KMS-11 (cell line): ENCODE data around the gene WNT5B.

Experiments
- H2AFZ ChIP-seq: fragments of 200-600 bp; sonication (generic); 2 replicates; pipeline ENCODE4 v1.6.1; 2016; ENCODE audit warnings: antibody characterized with exemption, mixed run types, low read depth
- H3K27ac ChIP-seq: fragments of 200-600 bp; sonication (generic); 2 replicates; pipeline ENCODE4 v1.6.1; 2016; ENCODE audit warnings: mild to moderate bottlenecking, mixed run types
- H3K27me3 ChIP-seq: fragments of 200-600 bp; sonication (generic); 2 replicates; pipeline ENCODE4 v1.6.1; 2017; ENCODE audit warnings: mild to moderate bottlenecking, low read depth, mixed run types, moderate library complexity; ENCODE audit not compliant: insufficient read depth
- H3K36me3 ChIP-seq: fragments of 200-600 bp; sonication (generic); 2 replicates; pipeline ENCODE4 v1.6.1; 2017; ENCODE audit warnings: mild to moderate bottlenecking, mixed run types; ENCODE audit not compliant: insufficient read depth
- H3K4me1 ChIP-seq: fragments of 200-600 bp; sonication (generic); 2 replicates; pipeline ENCODE4 v1.6.1; 2016; ENCODE audit warnings: mild to moderate bottlenecking, low read depth, mixed run types; ENCODE audit not compliant: poor library complexity, severe bottlenecking
- H3K4me2 ChIP-seq: fragments of 200-600 bp; sonication (generic); 2 replicates; pipeline ENCODE4 v1.7.0; 2016; ENCODE audit warnings: mild to moderate bottlenecking, mixed run types
- H3K4me3 ChIP-seq: fragments of 200-600 bp; sonication (generic); IDR thresholded peaks from 2 replicates; pipeline ENCODE4 v1.6.1; 2017; ENCODE audit warnings: low read depth, low read length, mixed read lengths; ENCODE audit not compliant: insufficient read depth
- H3K79me2 ChIP-seq: fragments of 200-600 bp; sonication (generic); 2 replicates; pipeline ENCODE4 v1.6.1; 2016; ENCODE audit warnings: low read depth, mixed run types; ENCODE audit not compliant: insufficient read depth
- H3K9ac ChIP-seq: fragments of 200-600 bp; sonication (generic); 2 replicates; pipeline ENCODE4 v1.6.1; 2016; ENCODE audit warnings: mild to moderate bottlenecking, mixed run types
- H4K20me1 ChIP-seq: fragments of 200-600 bp; sonication (generic); 2 replicates; pipeline ENCODE4 v1.6.1; 2016; ENCODE audit warnings: mild to moderate bottlenecking, mixed run types; ENCODE audit not compliant: insufficient read depth
- TF ChIP-seq, protein P1 (sequence below): fragments of 200-600 bp; sonication (generic); conservative IDR thresholded peaks from 2 replicates; pipeline ENCODE4 v1.6.1; 2017; ENCODE audit warnings: low read depth, mild to moderate bottlenecking, antibody characterized with exemption, low read length, moderate library complexity, mixed read lengths

WNT5B gene

GRCh38 chr12:1619159-1619558 is 9.9 kb upstream of the WNT5B start:
- Histone ChIP-seq H4K20me1 (peaks cover 16% of the 10 kb centered on the region; the same call in 1 of the 2 replicates), H3K4me3 (no peak overlapping the region), H3K4me2 (no peak overlapping the region), H3K36me3 (no peaks in the 10 kb centered on the region; the same call in 1 of the 2 replicates), H3K4me1 (peaks cover 57% of the 10 kb centered on the region), H3K9ac (no peak overlapping the region), H3K79me2 (peaks cover 80% of the 10 kb centered on the region), H3K27ac (no peak overlapping the region), H2AFZ (no peak overlapping the region), H3K27me3 (no peaks in the 10 kb centered on the region)
- TF ChIP-seq, protein P1, sequence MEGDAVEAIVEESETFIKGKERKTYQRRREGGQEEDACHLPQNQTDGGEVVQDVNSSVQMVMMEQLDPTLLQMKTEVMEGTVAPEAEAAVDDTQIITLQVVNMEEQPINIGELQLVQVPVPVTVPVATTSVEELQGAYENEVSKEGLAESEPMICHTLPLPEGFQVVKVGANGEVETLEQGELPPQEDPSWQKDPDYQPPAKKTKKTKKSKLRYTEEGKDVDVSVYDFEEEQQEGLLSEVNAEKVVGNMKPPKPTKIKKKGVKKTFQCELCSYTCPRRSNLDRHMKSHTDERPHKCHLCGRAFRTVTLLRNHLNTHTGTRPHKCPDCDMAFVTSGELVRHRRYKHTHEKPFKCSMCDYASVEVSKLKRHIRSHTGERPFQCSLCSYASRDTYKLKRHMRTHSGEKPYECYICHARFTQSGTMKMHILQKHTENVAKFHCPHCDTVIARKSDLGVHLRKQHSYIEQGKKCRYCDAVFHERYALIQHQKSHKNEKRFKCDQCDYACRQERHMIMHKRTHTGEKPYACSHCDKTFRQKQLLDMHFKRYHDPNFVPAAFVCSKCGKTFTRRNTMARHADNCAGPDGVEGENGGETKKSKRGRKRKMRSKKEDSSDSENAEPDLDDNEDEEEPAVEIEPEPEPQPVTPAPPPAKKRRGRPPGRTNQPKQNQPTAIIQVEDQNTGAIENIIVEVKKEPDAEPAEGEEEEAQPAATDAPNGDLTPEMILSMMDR, result no peak

GRCh38 chr12:1619587-1619986 is 9.4 kb upstream of the WNT5B start:
- H3K4me2 ChIP-seq, result no peak overlapping the region

DNA sequence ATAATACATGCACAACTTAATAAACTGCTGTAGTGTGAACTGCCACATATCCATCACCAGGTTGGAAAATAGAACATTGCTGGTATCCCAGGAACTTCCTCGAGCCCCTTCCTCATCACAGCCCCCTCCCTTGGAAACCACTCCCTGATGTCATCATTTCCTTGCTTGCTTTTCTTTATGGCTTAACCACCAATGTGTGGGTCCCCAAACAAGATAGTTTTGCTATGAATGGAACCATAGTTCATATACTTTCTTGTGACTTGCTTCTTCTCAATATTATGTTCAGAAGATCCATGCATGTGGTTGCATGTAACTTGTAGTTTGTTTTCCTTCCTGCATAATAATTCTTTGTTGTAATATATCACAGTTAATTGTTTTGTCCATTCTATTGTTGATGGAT is 8.9 kb upstream of the WNT5B start:
- H2AFZ ChIP-seq, result no peak overlapping the region
- peaks cover 48% of the 10 kb centered on the region for H3K4me1 ChIP-seq
- no peak overlapping the region for H3K4me2 ChIP-seq
- TF ChIP-seq, protein P1, result no peak
- H3K4me3 ChIP-seq, result no peak overlapping the region
- H4K20me1 ChIP-seq, result peaks cover 16% of the 10 kb centered on the region; the same call in 1 of the 2 replicates
- H3K9ac ChIP-seq, result no peak overlapping the region
- H3K36me3 ChIP-seq, result no peaks in the 10 kb centered on the region
- H3K79me2 ChIP-seq, result peaks cover 79% of the 10 kb centered on the region
- no peak overlapping the region for H3K27ac ChIP-seq
- no peaks in the 10 kb centered on the region for H3K27me3 ChIP-seq

More at GRCh38 chr12:1619587-1619986, 9.4 kb upstream of the WNT5B start:
- Histone ChIP-seq H2AFZ (no peak overlapping the region), H3K27me3 (no peaks in the 10 kb centered on the region), H3K36me3 (no peaks in the 10 kb centered on the region; the same call in 1 of the 2 replicates), H3K4me1 (peaks cover 53% of the 10 kb centered on the region), H3K4me3 (no peak overlapping the region), H3K27ac (no peak overlapping the region), H3K9ac (no peak overlapping the region), H3K79me2 (peaks cover 79% of the 10 kb centered on the region), H4K20me1 (peaks cover 16% of the 10 kb centered on the region; the same call in 1 of the 2 replicates)
- TF ChIP-seq, protein P1, result no peak

- TF ChIP-seq, protein P1, result no peak
- H3K27ac ChIP-seq, result no peak overlapping the region
- H3K4me2 ChIP-seq, result no peak overlapping the region
- H3K4me1 ChIP-seq, result peaks cover 25% of the 10 kb centered on the region
- H3K27me3 ChIP-seq, result no peaks in the 10 kb centered on the region
- no peaks in the 10 kb centered on the region; the same call in 1 of the 2 replicates for H3K36me3 ChIP-seq
- no peak overlapping the region for H3K9ac ChIP-seq
- peaks cover 79% of the 10 kb centered on the region for H3K79me2 ChIP-seq
- no peak overlapping the region for H2AFZ ChIP-seq
- H3K4me3 ChIP-seq, result no peak overlapping the region
- H4K20me1 ChIP-seq, result 0 out of 2 replicates have a peak, but pooled peaks cover 8% of the 10 kb centered on the region
Measured at GRCh38 chr12:1622406-1622805, 6.6 kb upstream of the WNT5B start.
